ENCODE measurements around the gene ADAM29. TPM values are rescaled to one million over a fixed set of nuclear protein-coding genes. Genes with fewer than 3 reads are reported as not detected.

Gene ADAM29
- not detected in 2 replicates for total RNA-seq

DNA sequence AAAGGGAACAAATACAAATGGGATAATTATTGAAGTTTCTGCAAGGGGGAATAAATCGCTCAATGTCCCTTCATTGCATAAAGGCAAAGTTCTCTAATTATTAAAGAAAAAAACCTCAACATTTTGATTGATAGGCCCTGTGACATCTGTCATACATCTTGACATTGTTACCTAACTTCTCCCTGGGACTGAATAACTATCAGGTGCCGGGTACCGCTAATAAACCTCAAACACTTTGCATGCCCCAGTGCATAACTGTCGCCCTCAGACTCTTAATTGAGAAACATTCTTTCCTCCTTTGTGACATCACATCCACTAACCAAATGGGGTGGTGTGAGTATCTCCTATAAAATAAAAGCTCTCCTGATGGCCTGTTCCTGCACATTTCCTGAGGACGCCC lies at the start of gene ADAM29:
Gene ADAM29 (plus strand): TSS at position 301 of the 400 bp plus-strand sequence. CDS start 57,168 bp downstream, outside the sequence.

Small RNAs within 50 kb of the gene (small RNA-seq; reads per million reads assigned to genes)
- not detected for gene AC105914.1

Other genes with a start within 250 kb of the ADAM29 start
- not detected in 2 replicates for gene GLRA3, start 89.1 kb upstream of the ADAM29 start, total RNA-seq

Data from thoracic aorta endothelial cell (primary cell).